ENCODE data around the gene MYBL2. TPM values are rescaled to one million over a fixed set of nuclear protein-coding genes. Genes with fewer than 3 reads are reported as not detected.
A peak's percentile ranks its signal among the peaks of the same experiment; 100 is the strongest.
"Not testable (repeated sequence)": the region's sequence is repeated elsewhere in the genome, so short reads cannot be mapped to it uniquely, and the experiment has no call there.

Gene MYBL2
- total and polyA plus RNA-seq, 8 donors = 6.1 to 37.5 (median 19.5) TPM

- Histone ChIP-seq H3K27ac (peak overlapping the region in 1 of 2 donors; percentile 67), H3K36me3 (no peaks in the 10 kb centered on the region), H3K9me3 (no peaks in the 10 kb centered on the region), H3K4me1 (peaks cover 4 to 53% of the 10 kb centered on the region in 2 donors), H3K27me3 (peaks cover 0 to 38% of the 10 kb centered on the region in 2 donors), H3K4me3 (no peak overlapping the region)
- TF ChIP-seq, protein P1, sequence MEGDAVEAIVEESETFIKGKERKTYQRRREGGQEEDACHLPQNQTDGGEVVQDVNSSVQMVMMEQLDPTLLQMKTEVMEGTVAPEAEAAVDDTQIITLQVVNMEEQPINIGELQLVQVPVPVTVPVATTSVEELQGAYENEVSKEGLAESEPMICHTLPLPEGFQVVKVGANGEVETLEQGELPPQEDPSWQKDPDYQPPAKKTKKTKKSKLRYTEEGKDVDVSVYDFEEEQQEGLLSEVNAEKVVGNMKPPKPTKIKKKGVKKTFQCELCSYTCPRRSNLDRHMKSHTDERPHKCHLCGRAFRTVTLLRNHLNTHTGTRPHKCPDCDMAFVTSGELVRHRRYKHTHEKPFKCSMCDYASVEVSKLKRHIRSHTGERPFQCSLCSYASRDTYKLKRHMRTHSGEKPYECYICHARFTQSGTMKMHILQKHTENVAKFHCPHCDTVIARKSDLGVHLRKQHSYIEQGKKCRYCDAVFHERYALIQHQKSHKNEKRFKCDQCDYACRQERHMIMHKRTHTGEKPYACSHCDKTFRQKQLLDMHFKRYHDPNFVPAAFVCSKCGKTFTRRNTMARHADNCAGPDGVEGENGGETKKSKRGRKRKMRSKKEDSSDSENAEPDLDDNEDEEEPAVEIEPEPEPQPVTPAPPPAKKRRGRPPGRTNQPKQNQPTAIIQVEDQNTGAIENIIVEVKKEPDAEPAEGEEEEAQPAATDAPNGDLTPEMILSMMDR (IDR thresholded peaks at IDR 0.05) = no peak
- DNase-seq (peak in 2 of 4 donors; percentile 63 to 80), ATAC-seq (peak; percentile 56)
- intact Hi-C loops (cut with DNase I) = no loop called here
These were observed 85.8 kb downstream of the MYBL2 start for GRCh38 chr20:43752561-43753301.

DNA sequence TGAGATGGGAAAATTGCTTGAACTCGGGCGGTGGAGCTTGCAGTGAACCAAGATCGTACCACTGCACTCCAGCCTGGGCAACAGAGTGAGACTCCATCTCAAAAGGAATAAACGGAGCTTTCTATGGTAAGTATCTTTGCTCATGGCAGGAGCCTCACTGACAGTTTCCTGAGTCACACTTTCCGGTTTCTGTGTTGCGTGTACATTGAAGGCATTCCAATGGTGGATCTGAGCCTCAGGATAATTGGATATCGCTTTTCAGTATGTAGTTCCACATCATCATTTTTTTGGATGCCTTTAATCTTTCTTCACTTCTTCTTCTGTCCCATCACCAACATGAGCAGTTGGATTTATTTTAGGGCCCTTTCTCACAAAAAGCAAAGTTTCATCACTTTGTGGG lies 88.5 kb downstream of the MYBL2 start:
- TF ChIP-seq, protein P1 (IDR thresholded peaks at IDR 0.05) = no peak
- no peak overlapping the region for H3K27ac ChIP-seq
- no peaks in the 10 kb centered on the region for H3K36me3 ChIP-seq
- DNase-seq = no peak
- no peak for ATAC-seq
- intact Hi-C loops (cut with DNase I) = no loop called here
- H3K27me3 ChIP-seq = peaks cover 0 to 31% of the 10 kb centered on the region in 2 donors
- H3K4me3 ChIP-seq = no peak overlapping the region
- peaks cover 4 to 27% of the 10 kb centered on the region in 2 donors for H3K4me1 ChIP-seq
- no peaks in the 10 kb centered on the region for H3K9me3 ChIP-seq

DNA sequence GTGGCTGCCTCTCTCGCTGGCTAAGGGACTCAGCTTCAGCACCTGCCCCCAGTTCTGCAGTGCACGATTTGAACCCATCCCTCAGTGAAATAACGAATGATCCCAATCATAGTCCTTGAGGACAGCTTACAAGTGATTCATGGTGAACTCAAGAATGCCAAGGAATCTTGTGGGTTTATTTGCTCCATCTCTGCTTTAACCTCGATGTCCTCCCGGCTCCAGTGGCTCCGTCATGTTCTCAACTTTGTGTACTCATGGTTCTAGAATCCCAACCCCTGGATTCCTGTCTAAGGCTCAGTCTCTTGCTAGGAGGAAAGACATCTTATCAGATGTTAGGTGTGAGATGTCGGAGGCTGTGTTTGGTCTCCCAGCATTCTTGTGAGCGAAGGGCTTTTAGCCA lies 88.9 kb downstream of the MYBL2 start:
- ATAC-seq (no peak), DNase-seq (no peak)
- TF ChIP-seq, protein P1 (IDR thresholded peaks at IDR 0.05) = no peak
- intact Hi-C loops (cut with DNase I) = no loop called here
- Histone ChIP-seq H3K4me3 (no peak overlapping the region), H3K9me3 (no peaks in the 10 kb centered on the region), H3K27me3 (peaks cover 0 to 30% of the 10 kb centered on the region in 2 donors), H3K4me1 (peaks cover 4 to 24% of the 10 kb centered on the region in 2 donors), H3K36me3 (no peaks in the 10 kb centered on the region), H3K27ac (no peak overlapping the region)

DNA sequence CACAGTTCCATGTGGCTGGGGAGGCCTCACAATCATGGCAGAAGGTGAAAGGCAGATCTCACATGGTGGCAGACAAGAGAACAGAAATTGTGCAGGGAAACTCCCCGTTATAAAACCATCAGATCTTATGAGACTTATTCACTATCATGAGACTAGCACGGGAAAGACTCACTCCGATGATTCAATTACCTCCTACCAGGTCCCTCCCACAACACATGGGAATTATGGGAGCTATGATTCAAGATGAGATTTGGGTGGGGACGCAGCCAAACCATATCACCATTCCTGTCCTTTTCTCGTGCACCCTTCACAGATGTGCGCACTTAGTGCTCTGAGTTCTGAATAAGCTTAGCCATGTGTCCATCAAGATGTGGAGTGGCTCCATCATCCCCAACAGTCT lies 91.0 kb downstream of the MYBL2 start:
- H3K4me1 ChIP-seq; H3K4me3 ChIP-seq; ATAC-seq; H3K9me3 ChIP-seq; H3K27ac ChIP-seq; intact Hi-C loops (cut with DNase I); DNase-seq; H3K36me3 ChIP-seq: not testable (repeated sequence)
- peaks cover 0 to 38% of the 10 kb centered on the region in 2 donors for H3K27me3 ChIP-seq

DNA sequence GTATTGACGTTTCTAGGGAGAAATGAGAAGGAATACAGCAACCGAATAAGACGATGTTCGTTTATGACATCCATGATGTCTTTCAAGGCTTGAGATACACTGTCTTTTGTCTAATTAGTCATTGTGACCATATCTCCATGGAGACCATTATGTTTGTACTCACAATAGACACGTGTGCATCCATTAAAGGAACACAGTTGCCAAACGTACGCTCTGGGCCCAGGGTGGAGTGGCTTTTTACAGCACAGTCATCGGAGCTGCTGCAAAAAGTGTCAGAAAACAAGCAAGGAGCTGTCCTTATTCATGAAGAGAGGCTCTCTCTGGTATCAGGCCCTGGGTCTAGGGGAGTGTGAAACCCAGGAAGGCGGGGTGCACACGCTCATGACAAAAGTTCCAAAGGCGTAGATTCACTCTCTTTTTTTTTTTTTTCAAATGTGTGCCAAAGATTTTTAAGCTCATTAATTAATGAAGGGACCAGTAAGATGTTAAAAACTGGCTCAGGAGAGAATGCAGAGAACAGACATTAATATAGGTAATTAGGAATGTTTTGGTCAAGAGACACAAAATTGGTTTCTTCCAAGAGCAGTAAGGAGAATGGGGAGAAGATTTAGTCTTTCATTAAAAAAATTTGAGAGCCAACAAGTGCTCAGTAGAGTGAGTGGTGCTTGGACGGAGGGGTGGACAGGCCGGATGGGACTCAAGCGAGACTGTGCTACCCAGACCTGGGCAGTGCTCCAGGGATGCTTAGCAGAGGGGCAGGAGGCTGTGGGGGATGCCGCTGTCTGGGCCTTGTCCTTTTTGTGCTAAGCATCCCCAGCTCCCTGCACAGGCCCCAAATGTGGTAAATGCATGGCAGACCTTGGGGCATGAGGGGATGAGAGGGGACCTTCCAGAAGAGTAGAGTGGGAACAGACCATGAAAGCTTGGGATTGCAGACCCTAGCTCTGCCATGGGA lies 94.7 kb downstream of the MYBL2 start:
- H3K36me3 ChIP-seq = no peaks in the 10 kb centered on the region
- ATAC-seq (no peak), DNase-seq (no peak)
- H3K4me3 ChIP-seq = no peak overlapping the region
- H3K27me3 ChIP-seq = peaks cover 0 to 46% of the 10 kb centered on the region in 2 donors
- TF ChIP-seq, protein P1 (IDR thresholded peaks at IDR 0.05) = no peak
- no peak overlapping the region for H3K27ac ChIP-seq
- H3K9me3 ChIP-seq = no peaks in the 10 kb centered on the region
- intact Hi-C loops (cut with DNase I) = no loop called here
- H3K4me1 ChIP-seq = no peaks in the 10 kb centered on the region

Data from left lung (tissue), 10 donors.